UCSD-AML1 (cell line): ENCODE measurements around the gene SEMA5B.

Experiments
- DNase-seq: peaks from one replicate; lab custom pipeline; 2025; ENCODE audit not compliant: unreplicated experiment; lab: John Stamatoyannopoulos, UW

The SEMA5B gene

DNA sequence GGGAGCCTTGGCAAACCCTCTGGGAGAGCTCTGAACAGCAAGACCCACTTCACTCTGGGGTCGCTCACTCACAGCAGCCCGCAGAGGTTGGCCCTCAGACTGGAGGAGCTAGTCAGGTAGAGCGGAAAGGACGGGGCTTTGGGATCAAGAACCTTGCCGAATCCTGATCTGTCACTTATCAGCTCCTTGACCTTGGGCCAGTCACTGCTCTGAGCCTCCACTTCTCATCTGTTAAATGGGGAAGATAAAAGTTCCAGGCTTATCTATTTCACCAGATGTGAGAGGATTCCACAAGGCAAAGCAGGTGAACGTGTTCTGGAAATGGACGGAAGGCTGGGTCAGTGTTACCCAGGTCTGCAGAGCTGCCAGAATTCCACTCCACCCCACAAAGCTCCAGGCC is 29.4 kb downstream of the SEMA5B start:
- no peak for DNase-seq

DNA sequence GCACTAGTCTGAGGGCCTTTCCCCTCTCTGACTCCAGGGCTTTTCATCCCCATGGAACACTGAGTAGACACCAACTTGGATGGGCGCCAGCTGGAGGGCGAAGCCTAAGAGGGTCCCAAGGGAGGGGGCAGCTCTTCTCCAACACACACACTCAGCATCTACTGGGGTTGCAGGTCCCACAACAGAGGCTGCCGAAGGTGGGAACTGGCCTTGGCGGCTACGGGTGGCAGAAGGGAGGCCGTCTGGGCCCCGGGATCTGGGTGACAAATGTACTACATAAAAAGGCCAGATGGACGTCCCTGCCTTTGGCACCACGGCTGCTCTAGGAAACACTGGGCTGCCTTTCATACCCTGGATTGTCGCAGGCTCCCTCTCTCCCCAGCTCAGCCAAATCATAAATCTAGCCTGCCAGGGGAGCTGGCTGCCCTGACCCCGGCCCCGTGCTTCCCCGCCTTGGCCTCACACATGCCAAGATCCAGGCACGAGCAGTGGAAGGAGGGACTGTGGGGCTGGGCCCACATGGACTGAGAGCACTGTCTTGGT is 31.5 kb downstream of the SEMA5B start:
- DNase-seq: no peak

DNA sequence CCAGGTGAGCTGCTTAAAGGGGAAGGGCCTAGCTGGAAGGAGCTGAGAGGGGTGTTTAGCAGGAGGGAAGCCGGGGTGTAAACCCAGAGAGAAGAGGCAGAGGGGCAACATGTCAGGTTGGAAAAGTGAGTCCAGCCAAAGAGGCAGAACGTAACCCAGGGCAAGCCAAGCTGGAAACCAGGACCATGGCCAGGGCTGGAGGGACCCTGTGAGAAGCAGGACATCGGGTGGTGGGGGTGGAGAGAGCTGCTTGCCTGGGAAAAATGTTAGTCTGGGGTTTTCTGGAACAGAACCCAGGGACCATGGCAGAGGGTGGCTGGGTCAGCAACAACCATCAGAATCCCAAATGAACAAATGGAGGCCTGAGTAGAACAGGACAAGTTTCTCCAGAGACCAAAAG is 32.6 kb downstream of the SEMA5B start:
- DNase-seq: no peak

DNA sequence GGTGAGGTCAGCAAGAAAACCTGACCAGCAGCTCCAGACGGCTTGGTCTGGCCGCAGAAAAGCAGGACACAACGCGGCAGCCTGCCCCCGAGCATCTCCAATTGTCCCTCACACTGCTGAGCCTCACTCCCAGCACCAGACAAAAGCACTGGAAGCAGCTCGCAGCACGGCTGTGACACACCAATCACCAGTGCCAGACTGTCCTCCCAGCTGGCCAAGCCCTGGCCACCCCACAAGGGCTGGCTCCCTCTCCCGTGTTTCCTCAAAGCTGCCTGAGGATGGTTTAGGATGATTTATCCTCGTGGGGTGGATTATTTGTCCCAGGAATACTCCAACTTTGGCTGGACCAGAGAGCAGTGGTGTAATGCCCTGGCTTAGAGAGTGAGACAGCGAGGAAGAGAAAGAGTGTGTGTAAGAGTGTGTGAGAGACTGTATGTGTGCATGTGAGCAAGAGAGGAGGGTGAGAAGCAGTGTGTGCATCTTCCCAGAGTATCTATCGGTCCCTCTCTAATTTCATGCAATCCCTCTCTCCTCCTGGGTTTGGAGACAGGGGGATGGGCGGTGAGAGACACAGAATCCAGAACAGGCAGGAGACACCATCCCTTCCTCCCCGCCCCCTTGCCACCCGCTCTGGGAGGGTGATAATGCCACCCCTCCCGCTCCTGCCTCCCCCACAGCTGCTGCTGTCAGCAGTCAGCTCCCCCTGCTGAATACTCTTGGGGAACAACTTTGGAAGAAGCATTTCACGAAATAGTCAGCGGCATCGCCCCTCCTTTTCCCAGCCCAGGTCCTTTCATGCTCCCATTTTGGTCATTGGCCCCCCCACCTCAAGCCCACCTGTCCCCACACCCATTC is 34.2 kb downstream of the SEMA5B start:
- no peak for DNase-seq

DNA sequence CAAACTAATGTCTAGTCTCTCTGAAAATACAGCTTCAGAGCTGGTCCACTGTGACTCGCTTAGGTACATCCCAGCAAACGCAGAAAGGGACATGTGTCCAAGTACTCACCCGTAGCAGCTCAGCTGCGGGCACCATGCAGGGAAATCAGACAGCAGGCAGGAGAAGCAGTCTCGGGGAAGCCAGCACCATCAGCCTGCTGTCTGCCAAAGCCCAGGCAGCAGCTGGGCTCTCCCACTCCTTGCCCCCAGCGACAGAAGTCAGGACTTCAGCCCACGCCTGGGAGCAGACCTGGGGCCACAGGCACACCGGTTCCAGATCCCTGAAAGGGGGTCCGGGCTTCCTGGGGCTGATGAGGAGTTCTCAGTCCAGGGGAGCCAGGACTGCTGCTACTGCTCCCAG is 34.9 kb downstream of the SEMA5B start:
- no peak for DNase-seq

DNA sequence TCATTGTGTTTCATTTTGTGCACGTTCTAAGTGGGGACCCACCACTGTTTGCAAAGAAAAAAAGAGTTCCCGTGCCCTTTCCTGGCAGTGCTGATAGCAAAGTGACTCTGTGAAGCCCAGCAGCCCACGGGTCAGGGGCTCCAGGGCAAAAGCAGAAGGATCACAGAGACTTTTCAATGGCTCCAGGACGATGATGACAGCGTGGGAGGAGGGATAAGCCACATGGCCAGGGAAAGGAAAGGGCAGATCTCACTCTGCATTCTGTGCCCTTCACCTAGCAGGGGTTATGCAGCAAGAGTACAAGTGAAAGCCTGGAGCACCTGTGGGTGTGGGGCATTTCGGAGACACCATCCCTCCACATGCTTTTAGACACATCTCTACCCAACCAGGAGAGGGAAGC is 35.4 kb downstream of the SEMA5B start:
- no peak for DNase-seq

DNA sequence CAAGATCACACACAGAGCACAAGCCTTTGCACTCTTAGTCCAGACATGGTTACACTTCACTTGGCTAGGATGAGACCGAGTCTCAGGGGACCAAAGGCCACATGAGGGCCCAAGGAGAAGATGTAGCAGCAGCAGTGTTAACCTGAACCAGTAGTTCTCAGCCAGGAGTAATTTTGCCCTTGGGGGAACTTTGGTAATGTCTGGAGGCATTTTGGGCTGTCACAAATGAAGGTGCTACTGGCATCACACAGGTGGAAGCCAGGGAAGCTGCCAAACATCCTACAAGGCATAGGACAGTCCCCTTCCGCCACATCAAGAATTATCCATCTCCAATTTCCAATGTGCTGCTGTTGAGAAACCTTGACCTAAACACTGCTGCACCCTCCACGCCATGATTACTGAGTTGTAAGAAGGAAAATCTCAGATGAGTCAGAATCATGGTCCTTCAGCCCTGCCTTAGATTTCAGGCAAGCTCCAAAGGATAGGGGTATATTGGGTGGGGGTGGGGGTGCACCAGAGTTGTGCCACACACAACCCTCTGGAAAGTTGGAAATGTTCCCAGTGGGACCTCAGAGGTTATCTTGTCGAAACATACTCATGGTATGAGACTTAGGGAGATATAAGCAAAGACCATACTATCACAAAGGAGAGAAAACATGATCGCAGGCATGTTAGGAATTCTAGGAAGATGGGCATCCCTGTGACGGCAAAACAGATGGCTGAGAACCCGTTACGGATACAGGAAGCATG is 36.2 kb downstream of the SEMA5B start:
- no peak for DNase-seq

DNA sequence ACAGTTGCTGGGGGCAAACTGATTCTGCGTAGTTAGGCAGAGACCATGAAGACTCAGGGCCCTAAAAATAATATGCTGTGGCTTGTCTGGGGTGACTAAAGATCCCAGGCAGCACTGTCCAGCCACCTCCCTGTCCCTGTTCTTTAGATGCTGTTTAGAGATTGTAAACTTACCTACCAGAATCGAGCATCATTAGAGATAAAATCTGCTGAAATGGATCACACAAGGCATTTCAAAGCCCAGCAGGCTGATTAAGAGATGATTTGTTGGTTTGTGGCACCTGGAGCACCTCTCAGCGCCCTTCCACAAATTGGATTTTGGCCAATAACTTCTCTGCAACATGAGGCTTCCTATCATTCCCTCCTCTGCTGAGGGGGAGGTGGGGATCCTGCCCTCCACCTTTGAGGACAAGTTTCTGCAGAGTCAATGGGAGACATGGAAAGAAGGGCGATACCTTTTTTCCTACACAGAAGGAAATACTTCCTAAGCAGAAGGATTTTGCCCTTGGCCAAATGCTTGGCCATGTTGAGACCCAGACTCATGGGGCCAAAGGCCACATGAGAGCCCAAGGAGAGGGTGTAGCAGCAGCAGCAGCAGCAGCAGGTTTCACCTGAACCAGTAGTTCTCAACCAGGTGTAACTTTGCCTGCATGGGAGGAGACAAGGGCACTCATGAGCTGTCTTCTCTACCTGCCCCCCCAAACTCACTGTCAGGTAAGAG is 37.5 kb downstream of the SEMA5B start:
- no peak for DNase-seq

DNA sequence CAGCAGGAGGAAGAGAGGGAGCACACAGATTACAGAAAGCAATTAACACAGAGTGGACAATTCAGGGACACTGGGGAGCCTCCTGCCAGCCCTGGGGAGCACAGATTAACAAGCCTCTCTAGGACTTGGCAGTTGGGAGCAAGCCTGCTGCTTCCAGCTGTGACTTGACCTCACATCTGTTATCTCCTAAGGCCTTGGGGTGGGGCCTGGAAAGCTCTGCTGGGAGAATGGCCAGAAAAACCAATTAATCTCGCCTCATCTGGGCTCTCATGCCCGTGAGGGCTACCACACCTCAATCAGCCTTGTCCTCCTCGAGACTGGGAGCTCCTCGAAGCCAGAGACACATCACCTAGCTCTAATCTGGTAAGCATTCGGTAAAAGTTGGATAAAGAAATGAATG is 39.1 kb downstream of the SEMA5B start:
- no peak for DNase-seq

DNA sequence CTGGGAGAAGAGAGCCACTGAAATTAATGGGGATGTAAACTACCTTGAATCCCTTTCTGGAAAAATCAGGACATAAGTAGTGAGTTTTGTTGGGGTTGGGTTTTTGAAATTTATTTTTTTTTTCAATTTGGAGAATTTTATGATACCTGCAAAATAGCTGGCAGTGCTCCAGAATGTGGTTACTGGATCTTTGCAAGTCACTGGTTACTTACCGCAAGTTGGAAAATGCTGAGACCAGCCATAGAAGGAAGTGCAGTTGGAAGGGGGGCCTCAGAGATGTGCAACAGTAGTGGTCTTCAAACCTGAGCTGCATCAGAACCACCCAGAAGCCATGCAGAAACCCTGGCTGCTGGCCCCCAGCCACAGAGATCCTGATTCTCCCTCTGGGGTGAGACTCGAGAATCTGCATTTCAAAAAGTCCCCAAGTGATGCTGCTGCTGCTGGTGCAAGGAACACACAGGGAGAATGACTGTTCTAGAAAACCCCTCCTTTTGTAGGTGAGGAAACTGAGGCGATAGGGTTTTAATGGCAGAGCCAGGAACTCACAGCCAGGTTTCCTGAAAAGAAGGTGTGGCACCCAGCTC is 39.7 kb downstream of the SEMA5B start:
- DNase-seq: no peak

DNA sequence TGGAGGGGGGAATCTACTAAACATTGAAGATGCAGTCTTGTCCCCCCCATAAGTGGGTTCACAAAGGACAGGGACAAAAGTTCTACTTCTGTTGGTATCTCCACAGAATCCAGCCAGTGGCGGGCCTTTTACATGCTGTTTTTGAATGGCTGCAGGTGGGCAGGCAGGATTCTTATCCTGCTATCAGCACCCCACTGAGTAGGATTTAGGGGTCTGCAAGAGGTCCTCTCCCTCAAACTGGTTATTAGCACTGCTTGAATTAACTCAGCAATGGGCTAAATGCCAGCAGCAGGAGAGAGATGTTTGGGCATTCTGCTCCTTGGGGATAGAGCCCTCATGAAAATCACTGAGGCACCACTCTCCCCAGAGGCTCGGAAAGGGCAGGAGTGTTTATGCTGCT is 40.3 kb downstream of the SEMA5B start:
- no peak for DNase-seq

DNA sequence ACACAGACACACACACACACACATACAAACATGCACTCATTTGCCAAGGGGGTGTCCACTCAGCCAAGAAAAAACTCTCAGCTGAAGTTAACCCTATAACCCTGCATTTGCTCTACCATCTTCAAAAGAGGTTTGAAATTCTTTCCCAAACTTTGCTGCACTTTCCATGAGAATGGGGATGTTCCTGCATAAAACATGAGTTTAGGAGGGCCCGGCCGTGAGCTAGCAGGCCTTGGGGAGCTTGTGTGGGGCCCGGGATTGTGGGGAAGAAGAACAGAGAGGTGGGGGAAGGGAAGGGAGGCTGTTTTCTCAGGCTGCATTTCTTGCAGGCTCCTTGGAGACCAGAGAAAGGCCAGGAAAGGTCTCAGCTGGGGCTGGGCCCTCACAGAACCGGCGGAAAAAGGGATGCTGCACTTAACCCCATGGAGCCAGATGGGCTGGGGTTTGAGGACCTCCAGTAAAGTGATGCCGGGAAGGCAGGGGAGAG is 40.8 kb downstream of the SEMA5B start:
- DNase-seq: no peak

DNA sequence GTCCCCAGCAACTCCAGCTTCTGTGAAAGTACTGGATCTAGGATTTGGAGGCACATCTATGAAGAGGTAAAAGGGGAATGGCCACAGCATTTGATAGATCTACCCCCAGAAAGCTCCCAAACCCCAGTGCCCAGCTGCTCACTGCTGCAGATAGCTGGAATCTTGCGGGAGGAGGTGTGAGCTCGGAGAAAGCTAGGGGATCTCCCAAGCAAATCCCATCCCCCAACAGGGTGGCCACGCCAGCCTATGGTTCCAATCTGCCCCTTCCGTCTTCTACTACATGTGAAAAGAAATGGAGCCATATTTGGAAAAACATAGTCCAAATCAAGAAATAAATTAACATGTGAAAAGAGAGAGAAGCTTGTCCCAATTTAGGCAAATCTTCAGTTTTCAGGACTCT is 42.0 kb downstream of the SEMA5B start:
- no peak for DNase-seq

DNA sequence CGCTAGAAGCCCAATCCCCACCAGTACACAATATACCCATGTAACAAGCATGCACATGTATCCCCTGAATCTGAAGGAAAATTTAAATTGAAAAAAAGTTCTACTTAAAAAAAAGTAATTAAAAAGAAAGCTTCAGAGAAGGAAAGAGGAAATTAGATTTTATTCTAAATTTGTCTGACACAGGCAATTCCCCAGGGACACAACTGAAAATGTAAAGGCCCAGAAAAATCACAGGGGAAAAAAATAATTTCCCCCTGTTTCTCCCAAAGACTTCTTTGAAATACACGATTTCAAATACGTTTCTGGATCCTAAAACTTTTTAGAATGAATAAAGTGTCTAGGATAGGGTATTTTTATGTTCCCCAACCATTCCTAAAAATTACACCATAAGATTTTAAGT is 42.9 kb downstream of the SEMA5B start:
- no peak for DNase-seq

DNA sequence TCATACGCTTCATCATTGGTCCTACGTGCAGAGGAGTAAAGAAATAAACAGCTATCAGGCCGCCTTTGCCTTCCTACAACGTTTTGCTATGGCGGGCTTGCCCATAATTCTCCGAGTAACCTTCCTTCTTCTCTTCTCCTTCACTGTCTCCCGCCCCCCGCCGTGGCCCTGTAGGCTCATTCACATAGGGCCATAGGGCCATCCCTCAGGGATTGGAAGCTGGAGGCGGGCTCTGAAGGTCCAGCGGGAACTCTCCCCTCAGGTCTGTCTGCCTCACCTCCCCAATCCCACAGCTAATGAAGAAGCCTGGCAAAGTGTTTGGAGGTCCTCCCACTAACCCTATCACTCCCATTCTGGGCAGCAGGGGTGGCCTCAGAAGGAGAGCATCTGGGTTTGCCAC is 43.6 kb downstream of the SEMA5B start:
- no peak for DNase-seq

DNA sequence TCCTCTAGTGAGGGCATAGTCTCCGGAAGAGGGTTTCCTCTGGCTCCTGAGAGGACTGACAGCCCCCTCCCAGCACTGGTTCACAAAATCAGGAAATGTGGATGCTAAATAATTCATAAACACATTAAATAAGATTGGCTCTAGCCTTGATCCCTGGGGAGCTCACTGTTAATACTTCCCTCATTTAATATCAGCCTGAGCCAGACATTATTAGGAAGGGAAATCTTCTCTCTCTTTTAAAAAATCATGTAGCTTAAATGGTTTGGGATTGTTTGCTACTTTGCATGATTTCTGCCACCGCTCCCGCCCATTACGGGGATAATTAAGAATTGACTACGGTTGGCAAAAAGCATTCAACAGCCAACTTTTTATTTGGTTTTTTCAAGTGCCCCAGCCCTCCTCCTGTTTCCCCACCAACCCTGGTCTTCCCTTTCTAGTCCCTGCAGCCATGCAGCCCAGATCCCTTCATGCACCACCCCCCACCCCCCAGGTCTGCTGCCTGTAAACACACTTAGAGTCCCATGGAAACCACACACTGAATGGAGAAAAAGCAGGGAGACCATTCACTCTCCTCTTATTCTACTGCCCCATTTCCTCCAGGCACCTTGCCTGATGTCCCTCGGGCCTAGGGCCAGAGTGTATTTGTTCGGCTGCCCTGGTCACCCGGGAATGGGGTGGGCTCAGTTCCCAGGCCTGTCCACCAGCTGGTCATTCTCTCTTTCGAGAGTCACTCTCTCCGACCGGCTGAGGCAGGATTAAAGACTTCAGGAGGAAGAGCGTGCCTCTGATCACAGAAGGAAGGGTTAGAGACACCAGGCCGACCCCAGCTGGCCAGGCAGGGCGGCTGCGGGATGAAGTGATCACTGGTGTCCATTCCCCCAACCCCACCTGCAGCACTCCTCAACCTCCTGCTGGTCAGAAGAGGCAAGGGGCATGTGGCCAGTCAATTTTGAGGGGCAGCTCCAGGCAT is 45.1 kb downstream of the SEMA5B start:
- DNase-seq: no peak

DNA sequence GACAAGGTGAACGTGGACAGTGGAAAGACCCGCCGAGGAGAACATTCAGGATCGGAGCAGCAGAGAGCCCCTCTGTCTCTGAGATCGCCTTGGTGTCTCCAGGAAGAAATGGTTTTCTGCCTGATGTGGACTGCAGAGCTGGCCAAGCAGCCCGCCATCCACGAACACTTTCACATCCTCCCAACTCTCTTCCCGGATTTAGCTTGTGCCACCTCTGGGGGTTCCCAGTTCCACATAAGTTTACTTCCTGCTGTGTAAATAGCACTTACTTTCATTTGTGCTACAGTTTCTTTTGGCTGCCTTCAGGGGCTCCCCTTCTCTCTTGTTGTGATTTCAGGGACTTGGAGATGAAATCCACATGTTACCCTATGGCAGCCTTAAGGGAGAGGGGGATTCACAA is 48.4 kb downstream of the SEMA5B start:
- no peak for DNase-seq

DNA sequence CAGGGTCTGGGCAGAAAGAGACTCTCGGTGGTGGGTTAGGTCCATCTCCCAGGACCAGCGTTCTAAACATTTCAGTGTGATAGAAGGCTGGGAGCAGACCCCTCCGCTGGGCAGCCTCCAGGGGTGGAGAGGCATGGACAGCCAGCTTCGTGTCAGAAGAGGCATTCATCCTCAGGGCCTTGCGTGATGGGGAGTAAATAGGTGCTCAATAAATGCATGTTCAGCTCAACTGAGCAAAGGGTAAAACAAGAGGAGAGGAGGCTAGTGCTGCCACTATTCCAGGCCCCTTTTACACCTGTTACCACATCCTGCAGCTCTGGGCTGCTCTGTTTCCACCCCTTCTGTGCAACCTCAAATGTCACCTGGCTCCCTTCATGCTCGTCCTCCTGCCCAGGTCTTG is 49.0 kb downstream of the SEMA5B start:
- DNase-seq: no peak

DNA sequence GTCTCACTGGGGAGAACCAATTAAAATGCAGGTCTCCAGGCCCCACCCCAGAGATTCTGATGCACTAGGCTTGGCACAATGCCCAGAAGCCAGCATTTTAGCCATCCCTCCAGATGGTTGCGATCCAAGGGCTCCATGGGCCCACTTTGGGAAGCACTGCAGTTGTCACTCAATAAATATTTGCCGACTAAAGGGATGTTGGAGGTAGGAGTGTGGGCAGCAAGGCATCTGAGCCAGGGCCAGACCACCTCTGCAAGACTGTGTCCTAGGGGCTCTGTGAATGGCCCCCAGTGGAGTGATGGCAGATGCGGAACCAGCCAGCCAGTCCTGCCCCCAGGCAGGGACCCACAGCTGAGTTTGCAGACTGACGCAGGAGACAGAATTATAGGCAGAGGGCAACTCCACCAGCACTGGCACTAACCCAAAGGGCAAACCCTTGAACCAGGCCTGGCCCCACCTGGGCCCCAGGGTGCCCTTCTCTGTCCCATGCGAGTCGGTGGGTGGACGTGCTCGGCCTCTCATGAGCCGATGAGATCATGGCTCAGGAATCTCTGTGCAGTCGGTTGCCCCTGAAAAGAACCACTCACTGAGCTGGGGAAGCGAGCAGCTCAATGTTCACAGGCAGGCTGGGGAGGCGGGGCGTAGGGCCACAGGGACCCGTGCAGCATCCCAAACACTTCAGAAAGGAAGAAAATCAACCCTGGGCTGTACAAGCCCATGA is 49.7 kb downstream of the SEMA5B start:
- DNase-seq: no peak
